ENCODE measurements around the gene APOA1.

APOA1 gene

GRCh38 chr11:116852261-116853031 lies 15.0 kb upstream of the APOA1 start:
- peak; percentile 64 for DNase-seq (ENCODE audit: low read depth)
- no peak overlapping the region for H3K4me3 ChIP-seq (ENCODE audit: low read length)
- no peak for TF ChIP-seq CTCF (IDR thresholded peaks at IDR 0.05; ENCODE audit: insufficient read depth, low read depth, low read length, missing control alignments)

- no peak overlapping the region for H3K4me3 ChIP-seq (ENCODE audit: low read length)
- no peak for DNase-seq (ENCODE audit: low read depth)
- TF ChIP-seq CTCF (IDR thresholded peaks at IDR 0.05; ENCODE audit: insufficient read depth, low read depth, low read length, missing control alignments) = no peak
Observed at GRCh38 chr11:116851626-116852025, 14.2 kb upstream of the APOA1 start.

- no peak overlapping the region for H3K4me3 ChIP-seq (ENCODE audit: low read length)
- DNase-seq (ENCODE audit: low read depth) = no peak
- no peak for TF ChIP-seq CTCF (IDR thresholded peaks at IDR 0.05; ENCODE audit: insufficient read depth, low read depth, low read length, missing control alignments)
Observed at GRCh38 chr11:116849486-116849885, 12.1 kb upstream of the APOA1 start.

GRCh38 chr11:116849060-116849459 lies 11.6 kb upstream of the APOA1 start:
- no peak overlapping the region for H3K4me3 ChIP-seq (ENCODE audit: low read length)
- no peak for TF ChIP-seq CTCF (IDR thresholded peaks at IDR 0.05; ENCODE audit: insufficient read depth, low read depth, low read length, missing control alignments)
- no peak for DNase-seq (ENCODE audit: low read depth)

GRCh38 chr11:116847612-116848011 lies 10.2 kb upstream of the APOA1 start:
- no peak for TF ChIP-seq CTCF (IDR thresholded peaks at IDR 0.05; ENCODE audit: insufficient read depth, low read depth, low read length, missing control alignments)
- H3K4me3 ChIP-seq (ENCODE audit: low read length) = no peak overlapping the region
- DNase-seq (ENCODE audit: low read depth) = no peak

- no peak overlapping the region for H3K4me3 ChIP-seq (ENCODE audit: low read length)
- no peak for TF ChIP-seq CTCF (IDR thresholded peaks at IDR 0.05; ENCODE audit: insufficient read depth, low read depth, low read length, missing control alignments)
- no peak for DNase-seq (ENCODE audit: low read depth)
Observed at GRCh38 chr11:116844722-116845121, 7.3 kb upstream of the APOA1 start.

- no peak for TF ChIP-seq CTCF (IDR thresholded peaks at IDR 0.05; ENCODE audit: insufficient read depth, low read depth, low read length, missing control alignments)
- DNase-seq (ENCODE audit: low read depth) = no peak
- H3K4me3 ChIP-seq (ENCODE audit: low read length) = no peak overlapping the region
Observed at GRCh38 chr11:116843661-116844060, 6.2 kb upstream of the APOA1 start.

Measured in epithelial cell of esophagus (primary cell).